Measurements from ENCODE around the gene REC114.

Gene REC114

GRCh38 chr15:73457334-73457733 is 14.4 kb downstream of the REC114 start:
- no peak for DNase-seq

- DNase-seq = no peak
Observed at GRCh38 chr15:73460662-73461061, 17.7 kb downstream of the REC114 start.

- peak in 1 of 2 donors; percentile 12 for DNase-seq
Observed at GRCh38 chr15:73464602-73465001, 21.6 kb downstream of the REC114 start.

- DNase-seq = no peak
Observed at GRCh38 chr15:73467758-73468157, 24.8 kb downstream of the REC114 start.

- DNase-seq = no peak
Observed at GRCh38 chr15:73474785-73475184, 31.8 kb downstream of the REC114 start.

GRCh38 chr15:73476704-73477216 is 33.8 kb downstream of the REC114 start:
- no peak for DNase-seq

GRCh38 chr15:73480050-73480449 is 37.1 kb downstream of the REC114 start:
- no peak for DNase-seq

GRCh38 chr15:73482166-73482565 is 39.2 kb downstream of the REC114 start:
- DNase-seq = peak; percentile 45 to 56

- no peak for DNase-seq
Observed at GRCh38 chr15:73483053-73483452, 40.1 kb downstream of the REC114 start.

GRCh38 chr15:73485372-73485771 is 42.4 kb downstream of the REC114 start:
- DNase-seq = no peak

- peak; percentile 4 to 29 for DNase-seq
Observed at GRCh38 chr15:73485885-73486284, 42.9 kb downstream of the REC114 start.

- no peak for DNase-seq
Observed at GRCh38 chr15:73488698-73489097, 45.7 kb downstream of the REC114 start.

GRCh38 chr15:73493922-73494321 is 51.0 kb downstream of the REC114 start:
- DNase-seq = no peak

- no peak for DNase-seq
Observed at GRCh38 chr15:73495181-73495580, 52.2 kb downstream of the REC114 start.

GRCh38 chr15:73500696-73501095 is 57.7 kb downstream of the REC114 start:
- DNase-seq = peak; percentile 6 to 65

GRCh38 chr15:73504885-73505284 is 61.9 kb downstream of the REC114 start:
- no peak for DNase-seq

- no peak for DNase-seq
Observed at GRCh38 chr15:73515527-73515926, 72.6 kb downstream of the REC114 start.

- peak in 1 of 2 donors; percentile 10 for DNase-seq
Observed at GRCh38 chr15:73517566-73517965, 74.6 kb downstream of the REC114 start.

- DNase-seq = no peak
Observed at GRCh38 chr15:73518180-73518862, 75.4 kb downstream of the REC114 start.

- DNase-seq = peak in 1 of 2 donors; percentile 22
Observed at GRCh38 chr15:73518876-73519733, 76.1 kb downstream of the REC114 start.

GRCh38 chr15:73522011-73522410 is 79.0 kb downstream of the REC114 start:
- no peak for DNase-seq

- DNase-seq = no peak
Observed at GRCh38 chr15:73524919-73525318, 82.0 kb downstream of the REC114 start.

GRCh38 chr15:73527598-73527997 is 84.6 kb downstream of the REC114 start:
- DNase-seq = no peak

- no peak for DNase-seq
Observed at GRCh38 chr15:73530649-73531048, 87.7 kb downstream of the REC114 start.
